Measurements from ENCODE around the gene ARVCF. TPM values are rescaled to one million over a fixed set of nuclear protein-coding genes. Genes with fewer than 3 reads are reported as not detected.

ARVCF gene
- polyA plus RNA-seq, 1 donor from 2014 or later: 112 TPM

- no peaks in the 10 kb centered on the region for H3K36me3 ChIP-seq (ENCODE audit: insufficient read depth, low read length)
- no peaks in the 10 kb centered on the region for H3K9me2 ChIP-seq (ENCODE audit: insufficient read depth, low read length)
- H3K9ac ChIP-seq (ENCODE audit: low read length): no peak overlapping the region
- no peak overlapping the region for H3K4me3 ChIP-seq (ENCODE audit: low read length)
- no peak overlapping the region for H2AFZ ChIP-seq (ENCODE audit: low read depth, low read length)
- no peaks in the 10 kb centered on the region for H3K27me3 ChIP-seq (ENCODE audit: insufficient read depth, low read depth, low read length)
- H3F3A ChIP-seq (ENCODE audit: insufficient read depth, low read length, poor library complexity, severe bottlenecking): no peaks in the 10 kb centered on the region
- no peaks in the 10 kb centered on the region for H3K9me3 ChIP-seq (ENCODE audit: low read length)
- no peaks in the 10 kb centered on the region for H3K79me2 ChIP-seq (replicated peaks; ENCODE audit: insufficient read depth, low read length)
- H3K4me2 ChIP-seq (ENCODE audit: low read length): no peak overlapping the region
- H4K20me1 ChIP-seq (ENCODE audit: insufficient read depth): no peaks in the 10 kb centered on the region
- TF ChIP-seq TAF1 (IDR thresholded peaks at IDR 0.05; ENCODE audit: low read depth): no peak
- TF ChIP-seq EP300 (conservative IDR thresholded peaks at IDR 0.05; ENCODE audit: poor library complexity, severe bottlenecking): no peak
- TF ChIP-seq POLR2AphosphoS5 (IDR thresholded peaks at IDR 0.05): no peak
- TF ChIP-seq CTCF (IDR thresholded peaks at IDR 0.05; ENCODE audit: poor library complexity, severe bottlenecking): no peak
- TF ChIP-seq RAD21 (conservative IDR thresholded peaks at IDR 0.05): no peak
- TF ChIP-seq, protein P1, sequence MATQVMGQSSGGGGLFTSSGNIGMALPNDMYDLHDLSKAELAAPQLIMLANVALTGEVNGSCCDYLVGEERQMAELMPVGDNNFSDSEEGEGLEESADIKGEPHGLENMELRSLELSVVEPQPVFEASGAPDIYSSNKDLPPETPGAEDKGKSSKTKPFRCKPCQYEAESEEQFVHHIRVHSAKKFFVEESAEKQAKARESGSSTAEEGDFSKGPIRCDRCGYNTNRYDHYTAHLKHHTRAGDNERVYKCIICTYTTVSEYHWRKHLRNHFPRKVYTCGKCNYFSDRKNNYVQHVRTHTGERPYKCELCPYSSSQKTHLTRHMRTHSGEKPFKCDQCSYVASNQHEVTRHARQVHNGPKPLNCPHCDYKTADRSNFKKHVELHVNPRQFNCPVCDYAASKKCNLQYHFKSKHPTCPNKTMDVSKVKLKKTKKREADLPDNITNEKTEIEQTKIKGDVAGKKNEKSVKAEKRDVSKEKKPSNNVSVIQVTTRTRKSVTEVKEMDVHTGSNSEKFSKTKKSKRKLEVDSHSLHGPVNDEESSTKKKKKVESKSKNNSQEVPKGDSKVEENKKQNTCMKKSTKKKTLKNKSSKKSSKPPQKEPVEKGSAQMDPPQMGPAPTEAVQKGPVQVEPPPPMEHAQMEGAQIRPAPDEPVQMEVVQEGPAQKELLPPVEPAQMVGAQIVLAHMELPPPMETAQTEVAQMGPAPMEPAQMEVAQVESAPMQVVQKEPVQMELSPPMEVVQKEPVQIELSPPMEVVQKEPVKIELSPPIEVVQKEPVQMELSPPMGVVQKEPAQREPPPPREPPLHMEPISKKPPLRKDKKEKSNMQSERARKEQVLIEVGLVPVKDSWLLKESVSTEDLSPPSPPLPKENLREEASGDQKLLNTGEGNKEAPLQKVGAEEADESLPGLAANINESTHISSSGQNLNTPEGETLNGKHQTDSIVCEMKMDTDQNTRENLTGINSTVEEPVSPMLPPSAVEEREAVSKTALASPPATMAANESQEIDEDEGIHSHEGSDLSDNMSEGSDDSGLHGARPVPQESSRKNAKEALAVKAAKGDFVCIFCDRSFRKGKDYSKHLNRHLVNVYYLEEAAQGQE (IDR thresholded peaks at IDR 0.05; ENCODE audit: borderline replicate concordance): no peak
- TF ChIP-seq MXI1 (conservative IDR thresholded peaks at IDR 0.05; ENCODE audit: poor library complexity, severe bottlenecking): no peak
- no peak for TF ChIP-seq SMC3 (conservative IDR thresholded peaks at IDR 0.05; ENCODE audit: poor library complexity)
- no peak overlapping the region for H3K27ac ChIP-seq (ENCODE audit: low read length)
Observed at GRCh38 chr22:19995611-19996339, 20.8 kb downstream of the ARVCF start.

- no peaks in the 10 kb centered on the region for H3K79me2 ChIP-seq (replicated peaks; ENCODE audit: insufficient read depth, low read length)
- H2AFZ ChIP-seq (ENCODE audit: low read depth, low read length): no peak overlapping the region
- no peak overlapping the region for H3K27ac ChIP-seq (ENCODE audit: low read length)
- no peaks in the 10 kb centered on the region for H4K20me1 ChIP-seq (ENCODE audit: insufficient read depth)
- H3K4me3 ChIP-seq (ENCODE audit: low read length): no peak overlapping the region
- H3K4me2 ChIP-seq (ENCODE audit: low read length): no peak overlapping the region
- no peaks in the 10 kb centered on the region for H3K9me2 ChIP-seq (ENCODE audit: insufficient read depth, low read length)
- no peaks in the 10 kb centered on the region for H3K36me3 ChIP-seq (ENCODE audit: insufficient read depth, low read length)
- no peaks in the 10 kb centered on the region for H3K9me3 ChIP-seq (ENCODE audit: low read length)
- no peak for TF ChIP-seq TAF1 (IDR thresholded peaks at IDR 0.05; ENCODE audit: low read depth)
- TF ChIP-seq CTCF (IDR thresholded peaks at IDR 0.05; ENCODE audit: poor library complexity, severe bottlenecking): no peak
- TF ChIP-seq POLR2AphosphoS5 (IDR thresholded peaks at IDR 0.05): no peak
- no peak for TF ChIP-seq EP300 (conservative IDR thresholded peaks at IDR 0.05; ENCODE audit: poor library complexity, severe bottlenecking)
- TF ChIP-seq, protein P1 (IDR thresholded peaks at IDR 0.05; ENCODE audit: borderline replicate concordance): no peak
- TF ChIP-seq MXI1 (conservative IDR thresholded peaks at IDR 0.05; ENCODE audit: poor library complexity, severe bottlenecking): no peak
- TF ChIP-seq RAD21 (conservative IDR thresholded peaks at IDR 0.05): no peak
- no peak for TF ChIP-seq EZH2 (IDR thresholded peaks at IDR 0.05; ENCODE audit: borderline replicate concordance, insufficient read depth, low read length, poor library complexity, severe bottlenecking)
- no peak for TF ChIP-seq SMC3 (conservative IDR thresholded peaks at IDR 0.05; ENCODE audit: poor library complexity)
- H3K9ac ChIP-seq (ENCODE audit: low read length): no peak overlapping the region
- no peaks in the 10 kb centered on the region for H3F3A ChIP-seq (ENCODE audit: insufficient read depth, low read length, poor library complexity, severe bottlenecking)
- H3K27me3 ChIP-seq (ENCODE audit: insufficient read depth, low read depth, low read length): no peaks in the 10 kb centered on the region
Observed at GRCh38 chr22:19994851-19995610, 21.6 kb downstream of the ARVCF start.

Measured in neural cell (in vitro differentiated cells).